Lung (tissue), 12 donors: ENCODE measurements around the gene CA10. TPM values are rescaled to one million over a fixed set of nuclear protein-coding genes. Genes with fewer than 3 reads are reported as not detected.
A peak's percentile ranks its signal among the peaks of the same experiment; 100 is the strongest.

Experiments
- ATAC-seq: fragments of 200-7000 bp; cut with Tn5 transposase; one replicate; pipeline ENCODE4 v1.9.1; 2020; ENCODE audit warnings: moderate number of reproducible peaks; ENCODE audit not compliant: insufficient read depth, low FRiP score
- DNase-seq, 3 donors: peaks; one replicate each; pipeline ENCODE4 v3.0.0-alpha.2; 2013 to 2017
- H3K27ac ChIP-seq, 2 donors: one replicate each; pipeline ENCODE4 v1.5.1; 2013; ENCODE audit warnings: mild to moderate bottlenecking in 2 of 2, moderate library complexity in 2 of 2, control low read depth in 1 of 2, inconsistent platforms in 1 of 2, low read depth in 1 of 2, low read length in 1 of 2
- H3K27me3 ChIP-seq, 3 donors: one replicate each; pipeline ENCODE4 v1.5.1; 2013; ENCODE audit warnings: low read length in 2 of 3; ENCODE audit not compliant: control insufficient read depth in 3 of 3, insufficient read depth in 3 of 3
- H3K36me3 ChIP-seq, 4 donors: one replicate each; pipeline ENCODE4 v1.5.1; 2013; ENCODE audit warnings: low read length in 4 of 4, mild to moderate bottlenecking in 1 of 4, moderate library complexity in 1 of 4; ENCODE audit not compliant: control insufficient read depth in 4 of 4, insufficient read depth in 4 of 4
- H3K4me1 ChIP-seq, 5 donors: one replicate each; pipeline ENCODE4 v1.5.1; 2013; ENCODE audit warnings: low read length in 5 of 5, mild to moderate bottlenecking in 2 of 5, moderate library complexity in 1 of 5; ENCODE audit not compliant: control insufficient read depth in 5 of 5, insufficient read depth in 5 of 5
- H3K4me3 ChIP-seq: one replicate; pipeline ENCODE4 v1.5.1; 2013; ENCODE audit warnings: mild to moderate bottlenecking, control low read depth, moderate library complexity
- H3K9ac ChIP-seq, 2 donors: one replicate each; pipeline ENCODE4 v1.5.1; 2013; ENCODE audit warnings: low read length in 2 of 2, control low read depth in 1 of 2; ENCODE audit not compliant: insufficient read depth in 1 of 2
- H3K9me3 ChIP-seq, 4 donors: one replicate each; pipeline ENCODE4 v1.5.1; 2013; ENCODE audit warnings: low read length in 3 of 4, mild to moderate bottlenecking in 1 of 4, moderate library complexity in 1 of 4; ENCODE audit not compliant: control insufficient read depth in 4 of 4, insufficient read depth in 3 of 4
- CTCF ChIP-seq: IDR thresholded peaks from 2 replicates; pipeline ENCODE4 v1.5.1; 2012; ENCODE audit warnings: mild to moderate bottlenecking; ENCODE audit errors: control extremely low read depth, extremely low read depth
- WGBS, 2 donors: extraction: QIAGEN DNeasy Blood & Tissue Kit; methylation state at CpG; one replicate each; pipeline ENCODE4 v1.1.7; 2013; 5-methylcytosine and 5-hydroxymethylcytosine counted together
- polyA plus RNA-seq, 2 donors: library from polyadenylated mRNA; stranded (reverse); fragments of 200-250 nt; gene quantifications; one replicate each; pipeline ENCODE4 v1.2.1, GENCODE V29; 2013
- total RNA-seq, 2 donors: library from RNA; depleted of rRNA in 1 of 2; stranded (reverse); fragments of >200 nt in 1 of 2; gene quantifications; one replicate each; pipeline ENCODE4 v1.2.1, GENCODE V29; 2014 to 2021
- donor health status: control.
- donor health status: control.
- donor health status: Bipolar disorder and iron deficiency.
- donor health status: healthy.
- donor health status: DM: yes; HTN: yes; CAD: no.

Gene CA10
- total and polyA plus RNA-seq, 4 donors, result 0.04 to 0.17 TPM; not detected in 2

DNA sequence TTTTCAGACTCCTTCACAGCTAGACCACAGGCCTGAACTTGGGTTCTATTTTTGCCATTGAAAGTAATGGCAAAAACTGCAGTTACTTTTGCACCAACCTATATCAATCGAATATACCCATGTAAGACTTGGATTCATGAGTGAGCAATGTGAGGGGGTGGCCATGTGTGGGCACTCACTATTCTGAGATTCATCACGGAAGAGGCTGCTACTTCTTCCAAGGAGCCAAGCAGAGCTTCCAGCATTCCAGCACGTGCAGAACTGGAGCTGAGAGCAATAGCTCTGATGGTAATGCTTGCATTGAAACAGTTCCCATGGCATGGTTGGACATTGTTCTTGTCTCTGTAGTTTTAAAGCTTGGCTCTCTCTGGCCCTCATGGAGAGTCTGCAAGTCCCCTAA is 327.6 kb downstream of the CA10 start:
- H3K4me3 ChIP-seq, result no peak overlapping the region
- no peak for ATAC-seq
- TF ChIP-seq CTCF, result no peak
- no peaks in the 10 kb centered on the region for H3K36me3 ChIP-seq
- H3K9ac ChIP-seq, result no peak overlapping the region
- peaks cover 0 to 25% (median 0%) of the 10 kb centered on the region in 5 donors for H3K4me1 ChIP-seq
- peaks cover 0 to 3% (median 0%) of the 10 kb centered on the region in 3 donors for H3K27me3 ChIP-seq
- WGBS, 2 donors, result 51 to 72% methylated on average over 3 of the region's 3 CpGs
- H3K9me3 ChIP-seq, result no peaks in the 10 kb centered on the region
- peak in 1 of 3 donors; percentile 11 for DNase-seq
- no peak overlapping the region for H3K27ac ChIP-seq

GRCh38 chr17:51830451-51830850 is 328.1 kb downstream of the CA10 start:
- Histone ChIP-seq H3K9ac (no peak overlapping the region), H3K36me3 (no peaks in the 10 kb centered on the region), H3K9me3 (no peaks in the 10 kb centered on the region), H3K27ac (no peak overlapping the region), H3K4me3 (no peak overlapping the region), H3K27me3 (peaks cover 0 to 3% (median 0%) of the 10 kb centered on the region in 3 donors), H3K4me1 (peaks cover 0 to 22% (median 0%) of the 10 kb centered on the region in 5 donors)
- DNase-seq, result peak; percentile 33 to 85 (median 81)
- WGBS, 2 donors, result 38 to 39% methylated on average over 1 of the region's 1 CpG
- TF ChIP-seq CTCF, result no peak
- ATAC-seq, result no peak

DNA sequence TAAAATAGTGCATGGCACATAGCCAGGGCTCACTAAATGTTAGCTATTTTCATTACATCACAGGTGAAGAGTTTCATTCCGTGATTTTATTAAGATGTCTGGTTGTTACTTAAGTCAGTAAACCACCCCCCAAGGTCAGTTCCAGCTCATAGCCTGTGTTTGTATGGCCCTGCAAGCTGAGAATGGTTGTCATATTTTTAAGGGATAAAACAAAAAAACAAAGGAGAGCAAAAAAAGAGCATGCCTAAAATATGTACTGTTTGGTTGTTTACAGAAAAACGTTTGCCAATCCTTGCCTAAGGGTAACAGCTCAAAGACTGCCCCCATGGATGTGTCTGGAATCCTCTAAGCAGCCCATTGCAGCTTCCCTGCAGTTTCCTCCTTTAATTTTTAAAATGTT is 329.6 kb downstream of the CA10 start:
- Histone ChIP-seq H3K9ac (no peak overlapping the region), H3K36me3 (no peaks in the 10 kb centered on the region), H3K27ac (no peak overlapping the region), H3K4me3 (no peak overlapping the region), H3K27me3 (no peaks in the 10 kb centered on the region), H3K9me3 (no peaks in the 10 kb centered on the region), H3K4me1 (peaks cover 0 to 15% (median 0%) of the 10 kb centered on the region in 5 donors)
- TF ChIP-seq CTCF, result no peak
- DNase-seq (no peak), ATAC-seq (no peak)
- WGBS, 2 donors, result 34 to 39% methylated on average over 2 of the region's 2 CpGs

- Histone ChIP-seq H3K9ac (no peak overlapping the region), H3K4me1 (peaks cover 0 to 15% (median 0%) of the 10 kb centered on the region in 5 donors), H3K27ac (no peak overlapping the region), H3K27me3 (no peaks in the 10 kb centered on the region), H3K9me3 (no peaks in the 10 kb centered on the region), H3K36me3 (no peaks in the 10 kb centered on the region), H3K4me3 (no peak overlapping the region)
- 88 to 90% methylated on average over 1 of the region's 1 CpG for WGBS, 2 donors
- ATAC-seq, result no peak
- DNase-seq, result no peak
- no peak for TF ChIP-seq CTCF
Measured at GRCh38 chr17:51827140-51827539, 331.4 kb downstream of the CA10 start.
